ENCODE data around the gene DSTN.

Gene DSTN

DNA sequence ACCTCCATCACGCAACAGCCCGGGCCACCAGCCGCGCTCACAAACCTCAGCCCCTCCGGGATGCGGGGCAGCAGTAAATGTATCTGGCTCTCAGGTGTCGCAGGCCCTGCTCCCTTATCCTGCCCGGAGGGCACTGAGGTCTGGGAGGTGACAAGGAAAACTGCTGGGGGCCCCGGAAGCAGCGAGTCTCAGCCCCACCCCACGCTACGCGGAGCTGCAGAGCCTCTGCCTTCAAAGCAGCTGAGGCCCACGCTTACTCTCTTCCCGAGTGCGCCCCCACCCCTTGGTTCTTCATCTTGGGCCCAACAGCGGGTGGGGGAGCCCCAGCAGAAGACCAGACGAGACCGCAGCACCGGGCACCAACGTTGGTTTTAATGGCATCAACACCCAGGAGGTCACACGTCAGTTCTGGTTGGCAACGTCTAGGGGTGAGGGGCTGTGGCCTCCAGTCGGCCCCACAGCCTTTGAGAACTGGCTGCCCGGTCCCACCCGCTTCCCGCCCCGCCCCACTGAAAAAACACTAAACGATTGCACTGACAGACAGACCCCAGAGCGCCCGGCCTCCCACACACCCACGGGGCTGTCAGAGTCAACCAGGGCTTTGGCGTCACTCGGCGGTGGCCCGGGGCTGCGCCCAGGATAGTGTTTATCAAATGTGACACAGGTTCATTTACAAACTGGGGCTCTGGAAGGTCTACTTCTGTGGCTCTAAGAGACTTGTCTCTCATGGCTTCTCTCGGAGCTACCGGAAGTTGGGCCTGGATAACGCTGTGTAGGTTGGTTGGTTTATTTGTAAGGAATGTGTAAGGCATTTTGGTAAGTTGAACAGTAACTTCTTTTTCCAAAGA, 43.7 kb downstream of the DSTN start:
- DNase-seq = no peak

DNA sequence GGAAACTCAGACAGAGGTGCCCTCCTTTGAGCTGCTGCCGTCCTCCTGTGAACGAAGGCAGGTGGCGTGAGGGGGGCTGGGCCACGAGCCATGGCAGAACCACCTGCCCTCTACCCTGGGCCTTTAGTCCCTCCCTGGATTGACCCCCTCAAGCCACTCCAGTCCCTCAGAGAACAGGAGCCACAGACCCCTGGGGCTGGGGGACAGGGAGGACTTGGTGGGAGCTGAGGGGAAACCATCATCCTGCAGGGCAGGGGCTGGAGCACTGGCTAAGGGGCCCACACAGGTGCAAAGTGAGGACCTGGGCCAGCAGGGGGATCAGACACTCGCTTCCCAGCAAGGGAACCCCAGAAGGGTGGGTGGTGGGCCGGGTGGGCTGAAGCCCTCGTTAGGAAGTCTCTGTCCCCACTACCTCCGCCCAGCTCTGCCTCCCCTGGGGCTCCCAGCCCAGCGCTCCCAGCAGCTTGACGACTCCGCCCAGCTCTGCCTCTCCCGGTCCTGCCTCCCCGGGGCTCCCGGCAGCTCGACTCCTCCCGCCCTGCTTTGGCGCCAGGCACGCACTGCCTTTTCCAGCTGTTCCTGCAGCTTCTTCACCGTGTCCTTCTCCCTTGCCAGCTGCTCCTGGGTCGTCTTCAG, 44.4 kb downstream of the DSTN start:
- DNase-seq = no peak

DNA sequence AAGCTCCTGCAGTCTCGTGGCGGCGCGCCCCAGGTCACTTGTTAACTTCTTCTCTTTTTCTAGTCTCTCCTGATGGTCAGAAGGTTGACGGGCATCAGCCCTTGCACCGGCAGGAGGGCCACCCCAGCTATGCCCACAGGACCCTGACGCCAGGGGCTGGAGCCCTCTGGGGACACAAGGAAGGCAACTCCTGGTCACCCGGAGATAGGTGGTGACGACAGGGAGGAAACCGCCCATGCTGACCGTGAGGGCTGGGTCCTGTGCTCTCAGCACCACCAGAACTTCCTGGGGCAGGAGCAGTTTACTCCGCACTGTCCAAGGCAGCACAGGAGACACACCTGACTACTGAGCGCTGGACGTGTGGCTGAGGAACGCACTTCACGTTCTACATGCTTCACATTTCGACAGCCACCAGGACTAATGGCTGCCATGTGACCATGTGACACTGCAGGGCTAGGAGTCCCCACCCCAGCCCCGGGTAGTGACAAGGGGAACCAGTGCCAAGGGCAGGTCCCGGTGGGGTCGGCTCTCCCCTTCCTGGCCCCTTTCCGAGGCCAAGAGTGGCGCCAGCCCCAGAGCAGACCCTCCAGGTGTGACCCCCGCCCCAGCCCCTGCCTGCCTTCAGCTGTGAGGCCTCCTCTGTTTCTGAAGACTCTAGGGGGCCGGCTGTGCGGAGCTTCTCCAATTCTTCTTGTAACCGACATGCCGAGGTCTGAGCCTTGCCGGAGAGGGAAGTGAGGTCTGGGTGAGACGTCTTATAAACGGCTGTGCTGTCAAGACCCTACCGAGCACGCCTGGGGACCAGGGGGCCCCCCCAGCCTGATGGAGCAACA, 45.2 kb downstream of the DSTN start:
- no peak for DNase-seq

DNA sequence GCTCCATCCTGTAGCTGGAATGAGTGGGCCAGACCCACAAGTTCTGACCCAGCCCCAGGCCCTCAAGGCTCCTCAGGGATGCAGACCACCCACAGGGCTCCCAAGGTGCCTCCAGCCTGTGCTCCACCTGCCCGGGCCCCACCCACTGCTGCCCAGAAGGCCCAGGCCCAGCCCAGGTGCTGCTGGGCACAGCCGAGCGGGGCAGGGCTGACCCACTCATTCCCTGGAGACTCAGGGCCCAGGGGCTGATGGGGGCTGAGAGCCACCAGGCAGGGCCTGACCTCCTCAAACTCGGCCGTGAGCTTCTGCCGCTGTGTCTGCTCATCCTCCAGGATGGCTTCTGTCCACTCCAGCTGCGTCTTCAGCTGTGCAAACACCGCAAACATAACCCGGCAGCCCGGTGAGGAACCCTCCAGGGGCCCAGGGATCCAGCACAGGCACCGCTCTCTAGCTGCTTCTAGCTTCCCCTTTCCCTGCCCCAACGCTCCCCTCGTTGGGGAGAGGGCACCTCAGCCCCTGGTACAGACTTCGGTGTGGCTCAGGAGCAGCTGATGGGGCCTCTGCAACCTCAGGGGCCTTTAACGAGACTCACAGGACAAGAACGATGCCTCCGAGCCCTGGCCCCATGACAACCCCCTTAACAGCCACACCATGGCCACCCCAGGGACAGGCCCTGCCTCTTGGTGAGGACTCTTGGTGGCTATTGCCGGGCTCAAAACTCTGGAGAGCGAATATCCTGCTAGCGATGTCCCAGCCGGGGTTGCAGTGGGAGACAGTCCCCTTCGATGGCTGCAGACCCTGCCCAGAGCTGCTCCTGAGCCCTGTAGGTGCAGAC, 46.0 kb downstream of the DSTN start:
- no peak for DNase-seq

DNA sequence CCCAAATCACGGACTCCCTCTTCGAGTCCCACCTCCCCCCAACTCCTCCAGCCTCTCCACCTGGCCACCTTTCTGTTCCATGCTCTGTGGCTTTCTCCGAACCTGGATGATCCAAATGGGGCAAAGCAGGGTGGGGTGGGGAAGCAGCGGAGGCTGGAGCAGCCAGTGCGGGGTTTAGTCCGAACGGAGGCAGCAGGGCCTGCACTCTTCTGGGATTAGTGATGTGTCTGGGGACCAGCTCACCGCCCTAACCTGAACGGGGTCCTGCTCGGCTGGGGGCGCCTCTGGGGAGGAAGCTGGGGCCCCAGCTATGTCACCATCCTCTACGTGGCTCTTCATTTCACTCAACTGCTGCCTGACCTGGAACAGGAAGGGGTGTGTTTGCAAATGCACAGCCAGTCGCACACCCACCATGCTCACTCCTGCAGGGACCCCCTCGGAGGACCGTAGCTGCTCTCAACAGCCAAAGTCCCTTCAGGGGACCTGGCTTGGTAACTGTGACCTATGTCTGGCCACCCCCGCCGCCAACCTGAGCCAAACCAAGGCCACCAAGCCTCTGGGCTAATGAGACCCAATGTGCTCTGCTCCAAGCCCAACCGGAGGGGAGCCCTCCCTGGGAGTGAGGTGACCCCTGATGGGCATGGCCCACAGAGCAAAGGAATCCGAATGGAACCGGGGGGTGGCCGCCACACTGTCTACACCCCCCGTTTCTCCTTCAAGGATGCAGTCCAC, 46.8 kb downstream of the DSTN start:
- no peak for DNase-seq

DNA sequence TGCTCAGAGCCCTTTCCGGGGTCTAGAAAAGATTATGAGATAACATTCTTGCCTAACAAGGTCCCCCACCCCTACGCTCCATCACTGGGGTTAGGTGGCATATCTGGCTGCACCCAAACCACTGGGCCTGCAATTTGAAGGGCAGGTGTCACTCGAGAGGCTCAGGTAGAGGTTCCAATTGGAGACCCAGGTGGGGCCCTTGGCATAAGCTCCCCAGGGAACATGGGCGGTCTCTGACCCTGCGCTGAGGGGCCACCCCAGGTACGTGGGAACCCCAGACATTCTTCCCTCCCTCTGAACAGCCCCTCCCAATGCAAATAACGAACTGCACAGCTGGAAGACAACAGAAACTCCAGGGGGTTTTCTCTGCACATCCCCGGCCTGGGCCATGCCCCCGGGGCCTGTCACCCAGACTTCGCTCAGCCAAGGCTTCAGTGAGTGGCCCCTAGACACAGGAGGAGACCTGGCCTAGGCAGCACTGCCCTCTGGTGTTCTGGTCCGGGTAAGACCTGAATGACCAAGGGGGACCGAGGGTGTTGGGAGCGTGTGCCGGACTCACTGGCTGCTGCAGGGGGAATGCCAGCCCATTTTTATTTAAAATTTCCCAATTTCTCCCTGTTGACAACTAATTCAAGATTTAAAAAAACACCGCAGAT, 47.5 kb downstream of the DSTN start:
- peak; percentile 18 for DNase-seq

DNA sequence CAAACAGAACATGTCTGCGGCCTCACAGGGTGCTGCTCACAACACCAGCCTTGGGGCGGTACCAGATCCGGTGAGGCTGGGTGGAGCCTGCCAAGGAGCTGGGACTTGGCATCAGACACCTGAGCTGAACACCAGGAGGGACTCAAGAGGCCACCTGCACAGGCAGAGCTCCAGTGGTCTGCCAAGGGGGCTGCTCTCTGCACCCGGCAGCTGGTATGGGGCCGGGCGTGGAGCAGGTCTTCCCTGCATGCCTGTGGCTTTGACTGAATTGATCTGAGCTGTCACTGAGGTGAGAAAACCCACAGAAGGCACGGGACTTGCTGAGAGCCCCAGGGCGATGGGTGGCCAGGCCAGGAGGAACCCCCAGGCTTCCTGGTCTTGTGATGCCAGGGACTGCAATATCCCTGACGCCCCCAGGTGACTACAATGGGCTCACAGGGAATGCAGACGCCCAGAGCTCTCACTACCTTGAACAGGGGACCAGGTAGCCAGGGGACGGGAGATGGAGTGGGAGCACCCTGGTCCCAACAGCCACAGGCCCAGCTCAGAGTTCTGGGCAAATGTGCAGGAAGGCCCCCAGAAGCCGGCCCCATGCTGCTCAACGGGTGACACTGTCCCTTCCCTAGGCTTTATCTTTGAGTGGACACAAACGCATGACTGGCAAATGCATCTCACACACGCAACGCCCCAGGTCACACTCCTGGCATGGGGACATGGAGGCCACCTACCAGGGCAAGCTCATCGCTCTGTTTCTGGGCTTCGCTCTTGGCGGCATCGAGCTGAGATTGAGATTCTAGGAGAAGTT, 48.2 kb downstream of the DSTN start:
- DNase-seq = no peak

DNA sequence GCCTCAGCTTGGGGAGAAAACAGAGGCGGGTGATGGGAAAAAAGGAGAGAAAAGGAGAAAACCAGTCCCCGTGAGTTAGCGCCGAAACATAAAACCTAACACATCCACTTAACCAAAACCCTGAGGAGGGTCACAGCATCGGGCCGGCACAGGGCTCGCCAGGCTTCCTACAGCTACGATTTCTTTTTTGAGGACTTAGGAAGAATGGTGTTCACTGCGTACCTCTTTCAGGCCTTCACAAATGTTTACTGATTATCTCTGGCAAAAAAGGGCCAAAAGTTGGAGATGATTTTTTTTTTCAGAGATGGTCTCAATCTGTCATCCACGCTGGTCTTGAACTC, 48.8 kb downstream of the DSTN start:
- DNase-seq = no peak

DNA sequence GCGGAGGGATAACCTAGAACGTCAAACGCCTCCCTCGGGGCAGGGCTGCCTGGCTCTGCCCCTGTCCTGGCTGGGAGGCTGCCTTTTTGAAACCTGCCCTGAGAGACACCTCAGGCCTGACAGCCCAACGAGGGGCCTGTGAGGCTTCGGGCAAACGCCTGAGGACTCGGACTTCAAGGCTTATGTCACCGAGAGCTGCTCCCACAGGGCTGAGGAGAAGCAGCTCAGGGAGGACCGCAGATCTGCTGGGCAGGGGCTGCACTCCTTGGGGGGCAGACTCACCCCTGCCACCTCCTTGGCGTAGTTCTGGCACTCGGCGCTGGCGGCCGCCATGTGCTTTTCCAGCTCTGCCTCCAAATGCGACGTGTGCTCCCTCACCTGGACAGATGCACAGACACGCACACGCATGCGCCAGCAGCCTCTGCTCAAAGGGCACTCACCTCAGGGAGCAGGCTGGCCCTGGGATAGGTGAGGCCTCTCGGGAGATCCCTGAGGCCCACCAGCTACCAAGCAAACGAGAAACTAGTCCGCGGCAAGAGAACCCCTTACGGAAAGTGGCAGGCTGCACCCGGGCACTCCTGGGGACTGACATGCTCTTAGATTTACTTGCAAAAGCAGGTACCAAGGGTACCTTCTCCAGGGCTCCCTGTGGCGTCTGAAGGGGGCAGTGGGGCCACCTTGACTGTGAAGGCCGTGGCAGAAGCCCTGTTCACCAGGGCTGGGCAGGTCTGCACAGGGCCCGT, 49.6 kb downstream of the DSTN start:
- DNase-seq = no peak

DNA sequence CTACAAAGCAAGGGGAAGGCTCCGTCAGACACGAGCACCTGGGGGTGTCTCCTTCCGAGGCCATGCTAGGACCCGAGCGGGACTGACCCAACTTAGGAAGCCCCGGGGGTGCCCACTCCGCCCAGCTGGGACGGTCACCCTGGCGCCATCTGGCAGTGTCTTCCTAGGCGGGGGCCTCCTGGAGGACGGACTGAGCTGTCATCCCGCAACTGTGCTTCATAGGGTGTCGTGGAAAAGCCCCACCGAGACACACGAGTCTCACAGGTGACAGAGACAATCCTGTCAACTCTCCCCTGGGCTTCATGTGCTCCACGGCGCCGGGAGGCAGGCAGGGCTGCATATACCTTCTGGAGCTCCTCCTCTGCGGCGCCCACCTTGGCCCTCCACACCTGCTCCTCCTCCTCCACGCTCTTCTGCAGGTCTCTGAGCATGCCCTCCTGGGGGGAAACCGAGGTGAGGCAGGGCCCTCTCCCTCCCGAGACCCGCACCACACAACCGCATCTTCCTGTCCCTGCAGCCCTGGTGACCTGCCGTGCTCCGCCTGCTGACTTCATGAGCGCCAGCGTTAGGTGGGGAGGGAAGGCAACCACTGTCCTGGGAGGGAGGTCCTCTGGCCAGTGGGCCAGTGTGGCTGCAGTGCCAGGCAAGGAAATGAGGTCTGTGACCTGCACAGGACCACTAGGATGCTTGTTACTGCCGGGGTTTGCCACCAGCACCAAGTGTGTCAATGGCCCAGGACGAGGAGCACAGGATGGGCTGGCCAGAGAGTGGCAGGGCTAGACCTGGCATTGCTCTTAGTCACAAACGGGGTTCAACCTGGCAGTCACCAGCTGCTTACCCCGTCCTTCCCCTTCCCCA, 50.7 kb downstream of the DSTN start:
- no peak for DNase-seq

DNA sequence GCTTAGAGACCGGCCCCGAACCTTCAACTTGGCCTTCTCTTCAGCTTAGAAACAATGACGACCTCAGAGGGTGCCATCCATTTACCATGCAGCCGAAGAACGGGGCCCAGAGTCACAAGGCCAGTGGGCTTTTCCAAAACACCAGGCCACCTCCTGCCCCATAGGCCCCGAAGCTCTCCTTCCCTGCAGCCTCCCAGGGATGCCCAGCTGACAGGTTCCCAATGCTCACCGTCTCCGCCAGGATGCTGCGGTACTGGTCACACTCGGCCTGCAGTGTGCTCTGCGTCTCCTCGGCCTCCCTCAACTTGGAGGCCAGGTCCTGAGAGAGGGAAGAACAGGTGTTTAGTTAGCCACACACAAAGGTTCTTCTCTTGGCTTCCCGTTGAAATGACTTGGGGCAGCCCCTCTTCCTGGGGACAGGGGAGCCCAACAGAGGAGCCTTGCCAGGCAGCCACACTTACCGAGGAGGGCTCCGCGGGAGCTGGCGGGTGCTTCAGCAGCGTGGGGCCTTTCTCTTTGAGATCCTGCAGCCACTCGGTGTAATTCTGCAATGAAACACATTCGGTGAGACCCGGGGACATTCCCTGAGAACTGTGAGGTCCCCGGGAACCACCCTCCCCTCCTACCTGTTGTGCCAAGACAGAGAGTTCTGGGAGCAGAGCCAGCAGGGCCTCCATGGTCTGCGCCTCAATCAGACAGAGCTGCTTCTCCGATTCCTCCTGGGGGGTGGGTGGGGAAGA, 51.5 kb downstream of the DSTN start:
- no peak for DNase-seq

DNA sequence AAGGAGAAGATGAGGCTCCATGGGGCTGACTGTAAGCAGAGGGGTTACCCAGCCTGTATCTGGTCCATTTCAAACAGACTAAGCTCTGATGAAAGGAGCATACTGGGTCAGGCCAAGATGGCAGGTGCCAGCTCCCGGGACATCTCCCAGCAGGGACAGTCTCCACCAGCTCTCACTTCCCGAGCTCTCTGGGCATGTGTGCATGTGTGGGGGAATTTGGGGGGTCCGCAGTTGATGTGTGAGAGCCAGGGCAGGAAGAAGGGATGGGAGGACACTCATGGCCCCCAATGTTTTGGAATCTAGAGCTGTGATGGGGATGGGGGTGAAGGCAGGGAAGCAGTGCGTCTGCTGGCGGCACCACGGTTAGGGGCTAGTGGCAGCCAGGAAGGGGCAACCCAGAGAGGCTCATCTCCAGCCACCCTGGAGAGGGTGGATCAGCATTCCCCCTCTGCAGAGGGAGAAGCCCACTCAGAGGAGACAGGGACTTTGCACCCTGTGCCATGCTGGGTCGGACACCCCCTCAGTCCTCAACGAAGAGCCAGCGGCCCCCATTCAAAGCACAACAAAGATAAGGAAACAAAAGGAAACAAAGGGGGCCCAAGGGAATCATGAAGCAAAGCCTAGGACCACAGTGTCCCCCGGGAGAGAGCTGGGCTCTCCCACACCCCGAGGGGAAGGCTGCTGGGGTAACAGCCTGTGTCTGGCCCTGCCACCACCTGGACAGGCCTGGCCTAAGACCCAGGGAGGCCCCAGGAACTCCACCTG, 52.4 kb downstream of the DSTN start:
- DNase-seq = no peak

DNA sequence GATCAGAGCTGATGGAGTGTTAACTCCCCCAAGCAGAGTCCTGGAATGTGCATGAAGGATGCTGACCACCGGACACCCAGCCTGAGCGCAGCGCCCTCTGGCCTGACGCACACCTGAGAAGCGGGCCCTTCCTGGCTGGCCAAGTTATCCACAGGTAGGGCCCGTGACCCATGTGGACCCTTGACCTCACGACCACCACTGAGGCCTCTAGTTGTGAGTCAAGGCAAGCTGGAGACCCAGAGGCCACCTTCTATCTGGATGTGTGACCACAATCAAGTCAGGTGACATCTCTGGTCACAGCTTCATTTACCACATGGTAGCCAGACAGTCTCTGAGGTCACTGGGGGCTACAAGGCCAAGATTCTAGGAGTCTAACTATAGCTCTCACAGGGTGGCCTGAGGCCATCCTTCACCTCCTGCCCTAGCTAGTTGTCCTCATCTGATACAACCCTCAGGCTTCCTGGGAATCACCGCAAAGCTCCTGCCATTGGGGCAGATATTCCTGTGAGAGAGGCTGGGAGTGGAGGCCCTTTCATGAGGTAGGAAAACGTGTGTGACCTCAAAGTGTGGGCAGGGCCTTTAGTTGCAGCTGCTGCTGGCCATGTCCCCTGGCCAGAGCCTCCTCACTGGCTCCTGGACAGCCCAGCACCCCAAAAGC, 53.1 kb downstream of the DSTN start:
- DNase-seq = no peak

DNA sequence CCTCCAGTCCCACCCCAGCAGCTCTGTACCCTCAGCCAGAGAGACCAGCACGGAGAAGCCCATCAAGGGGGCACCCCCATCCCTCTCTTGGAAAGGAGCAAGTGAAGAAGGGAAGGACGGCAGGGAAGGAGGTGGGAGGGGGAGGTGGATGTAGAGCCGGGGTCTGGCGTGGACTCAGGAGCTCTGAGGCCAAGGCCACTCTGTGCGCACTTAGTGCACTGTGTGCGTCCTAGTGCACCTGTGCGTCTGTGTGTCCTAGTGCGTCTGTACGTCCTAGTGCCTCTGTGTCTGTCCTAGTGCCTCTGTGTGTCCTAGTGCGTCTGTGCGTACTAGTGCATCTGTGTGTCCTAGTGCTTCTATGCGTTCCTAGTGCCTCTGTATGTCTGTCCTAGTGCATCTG, 54.2 kb downstream of the DSTN start:
- no peak for DNase-seq

DNA sequence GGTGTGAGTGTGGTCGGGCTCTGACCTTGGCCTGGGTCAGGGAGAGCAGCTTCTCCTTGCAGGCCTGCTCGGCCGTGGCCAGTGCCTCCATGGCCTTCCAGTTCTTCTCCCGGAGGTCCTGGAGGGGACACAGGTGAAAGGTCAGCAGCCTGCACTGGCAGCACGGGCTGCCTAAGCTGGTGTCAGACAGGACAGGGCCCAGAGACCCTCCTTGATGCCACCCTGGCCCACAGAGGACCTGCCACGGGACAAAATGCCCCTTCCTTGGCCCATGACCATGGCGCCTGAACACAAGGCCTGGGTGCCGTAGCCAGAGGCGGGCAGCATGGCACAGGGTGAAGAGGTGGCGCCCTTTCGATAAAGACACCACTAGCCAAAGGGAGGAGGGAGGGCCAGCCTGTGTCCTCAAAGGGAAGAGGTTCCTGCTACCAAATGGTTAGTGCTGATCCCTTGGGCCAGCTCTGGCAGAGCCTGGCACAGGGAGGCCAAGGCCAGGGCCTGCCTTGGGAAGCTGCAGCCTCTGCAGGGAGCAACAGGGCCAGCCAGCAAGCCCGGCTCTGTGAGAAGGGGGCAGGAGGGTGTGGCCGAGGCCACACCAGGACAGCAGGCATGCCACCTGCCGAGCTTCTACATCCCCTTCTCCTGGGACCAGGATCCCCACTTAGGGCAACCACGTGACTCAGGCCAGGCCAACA, 54.8 kb downstream of the DSTN start:
- DNase-seq = no peak

All from activated effector memory CD4-positive, alpha-beta T cell treated with Interleukin-2 at 50 U/mL for 16 hours (primary cell).